ENCODE data around the gene CIPC. TPM values are rescaled to one million over a fixed set of nuclear protein-coding genes. Genes with fewer than 3 reads are reported as not detected.

The CIPC gene
- total and polyA plus RNA-seq, 2 of the 13 experiments (the other 11 are each of a cell fraction or from before 2014, with no cell fraction given), result 7.6 to 13.9 TPM

DNA sequence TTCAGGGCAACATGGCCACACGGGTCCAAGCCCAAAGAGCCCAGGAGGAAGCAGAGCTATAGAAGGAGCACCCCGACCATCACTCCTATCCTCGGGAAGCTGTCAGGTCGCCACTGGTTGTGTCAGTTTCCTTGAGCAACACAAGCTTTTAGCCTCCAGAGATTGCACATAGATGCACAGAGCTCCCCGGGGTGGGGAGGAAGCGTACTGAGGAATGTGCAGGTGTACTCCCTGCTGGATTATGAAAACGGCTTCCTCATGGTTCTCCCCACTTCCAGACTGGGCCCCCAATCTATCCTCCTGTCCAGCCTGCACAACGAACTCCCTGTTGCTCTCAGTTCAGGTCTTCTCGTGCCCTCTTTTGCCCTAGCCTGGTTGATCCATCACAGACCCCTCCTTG lies 39.3 kb upstream of the CIPC start (continued):
- TF ChIP-seq, protein P1, sequence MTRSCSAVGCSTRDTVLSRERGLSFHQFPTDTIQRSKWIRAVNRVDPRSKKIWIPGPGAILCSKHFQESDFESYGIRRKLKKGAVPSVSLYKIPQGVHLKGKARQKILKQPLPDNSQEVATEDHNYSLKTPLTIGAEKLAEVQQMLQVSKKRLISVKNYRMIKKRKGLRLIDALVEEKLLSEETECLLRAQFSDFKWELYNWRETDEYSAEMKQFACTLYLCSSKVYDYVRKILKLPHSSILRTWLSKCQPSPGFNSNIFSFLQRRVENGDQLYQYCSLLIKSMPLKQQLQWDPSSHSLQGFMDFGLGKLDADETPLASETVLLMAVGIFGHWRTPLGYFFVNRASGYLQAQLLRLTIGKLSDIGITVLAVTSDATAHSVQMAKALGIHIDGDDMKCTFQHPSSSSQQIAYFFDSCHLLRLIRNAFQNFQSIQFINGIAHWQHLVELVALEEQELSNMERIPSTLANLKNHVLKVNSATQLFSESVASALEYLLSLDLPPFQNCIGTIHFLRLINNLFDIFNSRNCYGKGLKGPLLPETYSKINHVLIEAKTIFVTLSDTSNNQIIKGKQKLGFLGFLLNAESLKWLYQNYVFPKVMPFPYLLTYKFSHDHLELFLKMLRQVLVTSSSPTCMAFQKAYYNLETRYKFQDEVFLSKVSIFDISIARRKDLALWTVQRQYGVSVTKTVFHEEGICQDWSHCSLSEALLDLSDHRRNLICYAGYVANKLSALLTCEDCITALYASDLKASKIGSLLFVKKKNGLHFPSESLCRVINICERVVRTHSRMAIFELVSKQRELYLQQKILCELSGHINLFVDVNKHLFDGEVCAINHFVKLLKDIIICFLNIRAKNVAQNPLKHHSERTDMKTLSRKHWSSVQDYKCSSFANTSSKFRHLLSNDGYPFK (CRISPR knock-in tag; IDR thresholded peaks at IDR 0.05; ENCODE audit: borderline replicate concordance), result no peak
- TF ChIP-seq, protein P2, sequence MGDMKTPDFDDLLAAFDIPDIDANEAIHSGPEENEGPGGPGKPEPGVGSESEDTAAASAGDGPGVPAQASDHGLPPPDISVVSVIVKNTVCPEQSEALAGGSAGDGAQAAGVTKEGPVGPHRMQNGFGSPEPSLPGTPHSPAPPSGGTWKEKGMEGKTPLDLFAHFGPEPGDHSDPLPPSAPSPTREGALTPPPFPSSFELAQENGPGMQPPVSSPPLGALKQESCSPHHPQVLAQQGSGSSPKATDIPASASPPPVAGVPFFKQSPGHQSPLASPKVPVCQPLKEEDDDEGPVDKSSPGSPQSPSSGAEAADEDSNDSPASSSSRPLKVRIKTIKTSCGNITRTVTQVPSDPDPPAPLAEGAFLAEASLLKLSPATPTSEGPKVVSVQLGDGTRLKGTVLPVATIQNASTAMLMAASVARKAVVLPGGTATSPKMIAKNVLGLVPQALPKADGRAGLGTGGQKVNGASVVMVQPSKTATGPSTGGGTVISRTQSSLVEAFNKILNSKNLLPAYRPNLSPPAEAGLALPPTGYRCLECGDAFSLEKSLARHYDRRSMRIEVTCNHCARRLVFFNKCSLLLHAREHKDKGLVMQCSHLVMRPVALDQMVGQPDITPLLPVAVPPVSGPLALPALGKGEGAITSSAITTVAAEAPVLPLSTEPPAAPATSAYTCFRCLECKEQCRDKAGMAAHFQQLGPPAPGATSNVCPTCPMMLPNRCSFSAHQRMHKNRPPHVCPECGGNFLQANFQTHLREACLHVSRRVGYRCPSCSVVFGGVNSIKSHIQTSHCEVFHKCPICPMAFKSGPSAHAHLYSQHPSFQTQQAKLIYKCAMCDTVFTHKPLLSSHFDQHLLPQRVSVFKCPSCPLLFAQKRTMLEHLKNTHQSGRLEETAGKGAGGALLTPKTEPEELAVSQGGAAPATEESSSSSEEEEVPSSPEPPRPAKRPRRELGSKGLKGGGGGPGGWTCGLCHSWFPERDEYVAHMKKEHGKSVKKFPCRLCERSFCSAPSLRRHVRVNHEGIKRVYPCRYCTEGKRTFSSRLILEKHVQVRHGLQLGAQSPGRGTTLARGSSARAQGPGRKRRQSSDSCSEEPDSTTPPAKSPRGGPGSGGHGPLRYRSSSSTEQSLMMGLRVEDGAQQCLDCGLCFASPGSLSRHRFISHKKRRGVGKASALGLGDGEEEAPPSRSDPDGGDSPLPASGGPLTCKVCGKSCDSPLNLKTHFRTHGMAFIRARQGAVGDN (CRISPR knock-in tag; IDR thresholded peaks at IDR 0.05), result no peak

DNA sequence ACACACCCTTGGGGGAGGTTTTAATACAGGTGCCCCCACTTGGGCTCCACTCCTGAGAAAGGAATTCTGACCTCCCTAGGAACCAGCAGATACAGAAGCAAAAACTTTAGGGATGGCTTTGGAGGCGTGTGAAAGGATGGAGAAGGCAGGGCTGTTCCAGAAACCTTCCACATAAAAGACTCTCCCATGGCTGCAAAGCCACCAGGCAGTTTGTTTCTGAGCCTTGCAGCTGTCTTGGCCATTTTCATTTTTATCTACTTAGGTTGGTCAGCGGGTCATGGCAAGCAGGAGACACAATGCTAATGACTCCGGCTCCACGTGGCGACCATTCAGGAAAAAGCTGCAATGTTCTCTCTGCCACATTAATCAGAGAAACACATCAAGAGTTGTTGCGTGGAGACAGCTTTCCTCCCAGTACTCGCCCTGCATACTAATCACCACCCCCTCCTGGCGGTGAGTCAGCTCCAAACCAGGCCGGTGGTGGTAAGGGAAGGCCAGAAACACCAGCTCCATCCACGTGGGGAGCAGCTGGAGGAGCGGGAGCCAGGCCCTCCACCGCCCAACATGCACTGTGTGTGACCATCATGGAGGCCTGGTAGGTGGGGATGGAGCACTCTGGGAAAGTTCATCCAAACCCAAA lies 38.7 kb upstream of the CIPC start:
- ChIA-PET POLR2A (interaction anchor here (0.6 kb wide), 1 partner anchor 98 kb away, joined by 3 read pairs; no protein-coding TSS in a partner anchor), CTCF (ENCODE audit: low intra/inter-chr PET ratio, low total read pairs) (interaction anchor here (1.2 to 1.8 kb wide), 2 partner anchors 112 to 146 kb away, joined by 4 to 12 read pairs; no protein-coding TSS in a partner anchor)
- H3K36me3 ChIP-seq (replicated peaks in 1 of 2; ENCODE audit: control insufficient read depth in 1 of 2, insufficient read depth in 2 of 2, low read length in 2 of 2), result no peaks in the 10 kb centered on the region
- in situ Hi-C loops (cut with HindIII; ENCODE audit: extremely low pct_ligation_motif_present, low pct_unique_long_range_greater_than_20kb), result no loop called here
- no peak overlapping the region for H2AFZ ChIP-seq (ENCODE audit: low read length)
- 0% methylated on average over 3 of the region's 12 CpGs for WGBS (ENCODE audit: low lambda C conversion rate)
- no TSS peak for BruUV-seq (replicated peaks)
- peak; percentile 99 for ATAC-seq
- H3K27ac ChIP-seq (ENCODE audit: extremely low read length, insufficient read depth, low read length), result no peak overlapping the region
- intact Hi-C loops (cut with micrococcal nuclease; ENCODE audit: unreplicated experiment), result no loop called here
- DNase-seq (ENCODE audit: low spot score), result peak; percentile 51
- H3K4me3 ChIP-seq (replicated peaks in 1 of 3; ENCODE audit: insufficient read depth in 1 of 3, low read depth in 2 of 3, low read length in 3 of 3), result no peak overlapping the region
- no peaks in the 10 kb centered on the region for H4K20me1 ChIP-seq (ENCODE audit: insufficient read depth, low read length)
- peak; percentile 60 for FAIRE-seq
- H3K4me2 ChIP-seq (ENCODE audit: low read depth, low read length), result peak overlapping the region; percentile 26; the same call in 1 of the 2 replicates
- H3K9ac ChIP-seq (ENCODE audit: insufficient read depth, low read depth, low read length), result no peak overlapping the region
- no peaks in the 10 kb centered on the region; the same call in 1 of the 2 replicates for H3K9me3 ChIP-seq (ENCODE audit: low read length)
- no peaks in the 10 kb centered on the region for H3K79me2 ChIP-seq (ENCODE audit: insufficient read depth, low read length)
- peaks cover 15% of the 10 kb centered on the region; the same call in 1 of the 2 replicates for H3K4me1 ChIP-seq (ENCODE audit: insufficient read depth, low read length)
- H3K27me3 ChIP-seq (ENCODE audit: control insufficient read depth in 1 of 2, insufficient read depth in 2 of 2, low read length in 2 of 2), result peaks cover 2 to 25% of the 10 kb centered on the region in 2 experiments; a peak in 2 of 5 replicates
- no peak for TF ChIP-seq RBM22 (optimal IDR thresholded peaks at IDR 0.05; ENCODE audit: low read length)
- TF ChIP-seq, protein P3, sequence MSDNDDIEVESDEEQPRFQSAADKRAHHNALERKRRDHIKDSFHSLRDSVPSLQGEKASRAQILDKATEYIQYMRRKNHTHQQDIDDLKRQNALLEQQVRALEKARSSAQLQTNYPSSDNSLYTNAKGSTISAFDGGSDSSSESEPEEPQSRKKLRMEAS (IDR thresholded peaks at IDR 0.05), result peak; percentile 77
- no peak for TF ChIP-seq MIXL1 (CRISPR knock-in tag; IDR thresholded peaks at IDR 0.05)
- TF ChIP-seq ERF (CRISPR knock-in tag; IDR thresholded peaks at IDR 0.05), result peak; percentile 20; the same call in 1 of the 2 replicates
- TF ChIP-seq SAP130 (CRISPR knock-in tag; IDR thresholded peaks at IDR 0.05; ENCODE audit: low read depth), result peak; percentile 64
- TF ChIP-seq, protein P4, sequence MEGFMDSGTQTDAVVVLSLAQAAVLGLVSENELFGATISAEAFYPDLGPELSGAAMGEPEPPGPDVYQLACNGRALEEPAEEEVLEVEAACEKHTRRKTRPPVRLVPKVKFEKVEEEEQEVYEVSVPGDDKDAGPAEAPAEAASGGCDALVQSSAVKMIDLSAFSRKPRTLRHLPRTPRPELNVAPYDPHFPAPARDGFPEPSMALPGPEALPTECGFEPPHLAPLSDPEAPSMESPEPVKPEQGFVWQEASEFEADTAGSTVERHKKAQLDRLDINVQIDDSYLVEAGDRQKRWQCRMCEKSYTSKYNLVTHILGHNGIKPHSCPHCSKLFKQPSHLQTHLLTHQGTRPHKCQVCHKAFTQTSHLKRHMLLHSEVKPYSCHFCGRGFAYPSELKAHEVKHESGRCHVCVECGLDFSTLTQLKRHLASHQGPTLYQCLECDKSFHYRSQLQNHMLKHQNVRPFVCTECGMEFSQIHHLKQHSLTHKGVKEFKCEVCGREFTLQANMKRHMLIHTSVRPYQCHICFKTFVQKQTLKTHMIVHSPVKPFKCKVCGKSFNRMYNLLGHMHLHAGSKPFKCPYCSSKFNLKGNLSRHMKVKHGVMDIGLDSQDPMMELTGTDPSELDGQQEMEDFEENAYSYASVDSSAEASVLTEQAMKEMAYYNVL (CRISPR knock-in tag; IDR thresholded peaks at IDR 0.05; ENCODE audit: borderline replicate concordance), result no peak
- TF ChIP-seq STAG1 (CRISPR knock-in tag; IDR thresholded peaks at IDR 0.05), result peak; percentile 72
- TF ChIP-seq GATAD2A (CRISPR knock-in tag; IDR thresholded peaks at IDR 0.05), result 0 out of 2 replicates have a peak, but pooled peaks have one; percentile 26
- TF ChIP-seq, protein P5, sequence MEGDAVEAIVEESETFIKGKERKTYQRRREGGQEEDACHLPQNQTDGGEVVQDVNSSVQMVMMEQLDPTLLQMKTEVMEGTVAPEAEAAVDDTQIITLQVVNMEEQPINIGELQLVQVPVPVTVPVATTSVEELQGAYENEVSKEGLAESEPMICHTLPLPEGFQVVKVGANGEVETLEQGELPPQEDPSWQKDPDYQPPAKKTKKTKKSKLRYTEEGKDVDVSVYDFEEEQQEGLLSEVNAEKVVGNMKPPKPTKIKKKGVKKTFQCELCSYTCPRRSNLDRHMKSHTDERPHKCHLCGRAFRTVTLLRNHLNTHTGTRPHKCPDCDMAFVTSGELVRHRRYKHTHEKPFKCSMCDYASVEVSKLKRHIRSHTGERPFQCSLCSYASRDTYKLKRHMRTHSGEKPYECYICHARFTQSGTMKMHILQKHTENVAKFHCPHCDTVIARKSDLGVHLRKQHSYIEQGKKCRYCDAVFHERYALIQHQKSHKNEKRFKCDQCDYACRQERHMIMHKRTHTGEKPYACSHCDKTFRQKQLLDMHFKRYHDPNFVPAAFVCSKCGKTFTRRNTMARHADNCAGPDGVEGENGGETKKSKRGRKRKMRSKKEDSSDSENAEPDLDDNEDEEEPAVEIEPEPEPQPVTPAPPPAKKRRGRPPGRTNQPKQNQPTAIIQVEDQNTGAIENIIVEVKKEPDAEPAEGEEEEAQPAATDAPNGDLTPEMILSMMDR (CRISPR knock-in tag; IDR thresholded peaks at IDR 0.05), result peak; percentile 69
